ENCODE data around the gene PSAPL1. TPM values are rescaled to one million over a fixed set of nuclear protein-coding genes. Genes with fewer than 3 reads are reported as not detected.

Gene PSAPL1
- total RNA-seq, 1 donor from 2014 or later, result not detected

GRCh38 chr4:7441201-7441600, 6.5 kb upstream of the PSAPL1 start:
- TF ChIP-seq CTCF (IDR thresholded peaks at IDR 0.05; ENCODE audit: insufficient read depth, low read length, poor library complexity, severe bottlenecking), result no peak
- H3K4me3 ChIP-seq (ENCODE audit: low read depth, low read length), result no peak overlapping the region
- H3K36me3 ChIP-seq (ENCODE audit: control insufficient read depth, insufficient read depth, low read length), result no peaks in the 10 kb centered on the region
- DNase-seq (ENCODE audit: low read depth), result no peak
- H3K27me3 ChIP-seq (ENCODE audit: control insufficient read depth, insufficient read depth, low read length), result peaks cover 5% of the 10 kb centered on the region

GRCh38 chr4:7439699-7440098, 5.0 kb upstream of the PSAPL1 start:
- DNase-seq (ENCODE audit: low read depth), result no peak
- Histone ChIP-seq H3K27me3 (ENCODE audit: control insufficient read depth, insufficient read depth, low read length) (no peaks in the 10 kb centered on the region), H3K4me3 (ENCODE audit: low read depth, low read length) (no peak overlapping the region), H3K36me3 (ENCODE audit: control insufficient read depth, insufficient read depth, low read length) (no peaks in the 10 kb centered on the region)
- TF ChIP-seq CTCF (IDR thresholded peaks at IDR 0.05; ENCODE audit: insufficient read depth, low read length, poor library complexity, severe bottlenecking), result no peak

GRCh38 chr4:7436256-7436655, 1.5 kb upstream of the PSAPL1 start:
- TF ChIP-seq CTCF (IDR thresholded peaks at IDR 0.05; ENCODE audit: insufficient read depth, low read length, poor library complexity, severe bottlenecking), result no peak
- H3K27me3 ChIP-seq (ENCODE audit: control insufficient read depth, insufficient read depth, low read length), result no peaks in the 10 kb centered on the region
- H3K36me3 ChIP-seq (ENCODE audit: control insufficient read depth, insufficient read depth, low read length), result no peaks in the 10 kb centered on the region
- no peak overlapping the region for H3K4me3 ChIP-seq (ENCODE audit: low read depth, low read length)
- DNase-seq (ENCODE audit: low read depth), result no peak

GRCh38 chr4:7435471-7436061, 836 bp upstream of the PSAPL1 start:
- DNase-seq (ENCODE audit: low read depth), result no peak
- TF ChIP-seq CTCF (IDR thresholded peaks at IDR 0.05; ENCODE audit: insufficient read depth, low read length, poor library complexity, severe bottlenecking), result no peak
- Histone ChIP-seq H3K27me3 (ENCODE audit: control insufficient read depth, insufficient read depth, low read length) (no peaks in the 10 kb centered on the region), H3K36me3 (ENCODE audit: control insufficient read depth, insufficient read depth, low read length) (no peaks in the 10 kb centered on the region), H3K4me3 (ENCODE audit: low read depth, low read length) (no peak overlapping the region)

GRCh38 chr4:7434141-7434765, 477 bp downstream of the PSAPL1 start:
- Histone ChIP-seq H3K27me3 (ENCODE audit: control insufficient read depth, insufficient read depth, low read length) (no peaks in the 10 kb centered on the region), H3K4me3 (ENCODE audit: low read depth, low read length) (no peak overlapping the region), H3K36me3 (ENCODE audit: control insufficient read depth, insufficient read depth, low read length) (no peaks in the 10 kb centered on the region)
- no peak for DNase-seq (ENCODE audit: low read depth)
- no peak for TF ChIP-seq CTCF (IDR thresholded peaks at IDR 0.05; ENCODE audit: insufficient read depth, low read length, poor library complexity, severe bottlenecking)
